Neural crest cell (in vitro differentiated cells): Measurements from ENCODE around the gene JDP2. TPM values are rescaled to one million over a fixed set of nuclear protein-coding genes. Genes with fewer than 3 reads are reported as not detected.

Experiments
- DNase-seq: peaks from one replicate; pipeline ENCODE4 v3.0.0; 2021; ENCODE audit warnings: low read depth, mixed read lengths, low spot score
- H3K27ac Mint-ChIP-seq: one replicate; pipeline ENCODE4 v1.8.0; 2021; ENCODE audit warnings: mild to moderate bottlenecking, mixed read lengths; ENCODE audit not compliant: unreplicated experiment
- H3K27me3 Mint-ChIP-seq: 2 replicates; pipeline ENCODE4 v1.8.0; 2021; ENCODE audit warnings: low read depth, mild to moderate bottlenecking, mixed read lengths
- H3K36me3 Mint-ChIP-seq: 2 replicates; pipeline ENCODE4 v1.8.0; 2021; ENCODE audit warnings: low read depth, mild to moderate bottlenecking, mixed read lengths
- H3K4me1 Mint-ChIP-seq: 2 replicates; pipeline ENCODE4 v1.8.0; 2021; ENCODE audit warnings: mixed read lengths
- H3K4me3 Mint-ChIP-seq: one replicate; pipeline ENCODE4 v1.8.0; 2021; ENCODE audit warnings: mild to moderate bottlenecking, mixed read lengths
- H3K9me3 Mint-ChIP-seq: 2 replicates; pipeline ENCODE4 v1.8.0; 2021; ENCODE audit warnings: mixed read lengths
- total RNA-seq: library from RNA; stranded (reverse); gene quantifications from 2 replicates; pipeline ENCODE4 v1.2.1, GENCODE V29; 2021
- TF ChIP-seq, protein P1 (sequence below): fragments of 200-600 bp; sonication (generic); conservative IDR thresholded peaks from 2 replicates; pipeline ENCODE4 v1.5.0; 2021; ENCODE audit warnings: antibody characterized with exemption, mild to moderate bottlenecking

JDP2 gene
- total RNA-seq, 1 donor from 2014 or later, result 2.6 TPM

DNA sequence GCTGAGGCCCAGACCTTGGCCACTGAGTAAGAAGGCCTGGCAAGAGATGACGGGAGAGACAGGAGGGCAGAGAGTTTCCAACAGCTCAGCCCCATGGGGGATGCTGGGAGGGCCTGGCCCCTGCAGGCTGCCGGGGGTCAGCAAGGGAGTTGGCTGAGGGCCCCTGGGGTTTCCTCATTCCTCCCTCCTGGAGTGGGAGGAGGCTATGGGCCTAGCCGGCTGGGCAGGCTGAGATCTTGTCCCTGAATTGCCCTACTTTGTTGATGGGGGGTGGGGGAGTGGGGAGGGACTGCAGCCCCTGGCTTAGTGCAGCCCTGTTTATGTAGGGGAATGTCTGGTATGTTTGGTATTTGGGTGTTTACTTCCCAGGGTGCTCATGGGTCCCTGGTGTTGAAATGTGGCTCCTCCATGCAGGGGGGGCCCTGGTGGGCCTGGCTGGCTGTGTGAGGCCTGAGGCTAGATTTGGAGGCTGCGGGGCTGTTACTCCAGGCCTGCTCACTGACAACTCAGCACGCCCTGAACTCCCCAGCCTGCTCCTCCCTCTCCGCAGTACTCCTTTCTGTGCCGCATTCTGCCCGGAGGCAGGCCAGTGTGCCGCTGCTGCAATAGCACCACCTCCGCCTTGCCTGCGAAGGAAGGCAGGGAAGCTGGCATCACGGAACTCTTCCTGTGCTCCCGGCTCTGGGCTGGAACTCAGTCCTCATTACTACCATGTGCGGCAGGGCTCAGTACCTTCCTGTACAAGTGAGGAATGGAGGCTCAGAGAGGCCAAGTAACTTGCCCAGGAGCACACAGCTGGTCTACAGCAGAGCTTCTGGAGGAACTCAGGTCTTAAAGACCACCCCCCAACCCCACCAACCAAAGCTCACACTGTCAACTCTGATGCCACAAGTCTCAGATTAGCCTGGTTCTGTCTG, 25.3 kb downstream of the JDP2 start:
- TF ChIP-seq, protein P1, sequence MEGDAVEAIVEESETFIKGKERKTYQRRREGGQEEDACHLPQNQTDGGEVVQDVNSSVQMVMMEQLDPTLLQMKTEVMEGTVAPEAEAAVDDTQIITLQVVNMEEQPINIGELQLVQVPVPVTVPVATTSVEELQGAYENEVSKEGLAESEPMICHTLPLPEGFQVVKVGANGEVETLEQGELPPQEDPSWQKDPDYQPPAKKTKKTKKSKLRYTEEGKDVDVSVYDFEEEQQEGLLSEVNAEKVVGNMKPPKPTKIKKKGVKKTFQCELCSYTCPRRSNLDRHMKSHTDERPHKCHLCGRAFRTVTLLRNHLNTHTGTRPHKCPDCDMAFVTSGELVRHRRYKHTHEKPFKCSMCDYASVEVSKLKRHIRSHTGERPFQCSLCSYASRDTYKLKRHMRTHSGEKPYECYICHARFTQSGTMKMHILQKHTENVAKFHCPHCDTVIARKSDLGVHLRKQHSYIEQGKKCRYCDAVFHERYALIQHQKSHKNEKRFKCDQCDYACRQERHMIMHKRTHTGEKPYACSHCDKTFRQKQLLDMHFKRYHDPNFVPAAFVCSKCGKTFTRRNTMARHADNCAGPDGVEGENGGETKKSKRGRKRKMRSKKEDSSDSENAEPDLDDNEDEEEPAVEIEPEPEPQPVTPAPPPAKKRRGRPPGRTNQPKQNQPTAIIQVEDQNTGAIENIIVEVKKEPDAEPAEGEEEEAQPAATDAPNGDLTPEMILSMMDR, result no peak
- DNase-seq, result peak; percentile 36
- Mint-ChIP-seq H3K36me3 (no peaks in the 10 kb centered on the region), H3K4me1 (peaks cover 55% of the 10 kb centered on the region), H3K27me3 (no peaks in the 10 kb centered on the region), H3K9me3 (no peaks in the 10 kb centered on the region), H3K4me3 (peak overlapping the region; percentile 36), H3K27ac (peak overlapping the region; percentile 96)

DNA sequence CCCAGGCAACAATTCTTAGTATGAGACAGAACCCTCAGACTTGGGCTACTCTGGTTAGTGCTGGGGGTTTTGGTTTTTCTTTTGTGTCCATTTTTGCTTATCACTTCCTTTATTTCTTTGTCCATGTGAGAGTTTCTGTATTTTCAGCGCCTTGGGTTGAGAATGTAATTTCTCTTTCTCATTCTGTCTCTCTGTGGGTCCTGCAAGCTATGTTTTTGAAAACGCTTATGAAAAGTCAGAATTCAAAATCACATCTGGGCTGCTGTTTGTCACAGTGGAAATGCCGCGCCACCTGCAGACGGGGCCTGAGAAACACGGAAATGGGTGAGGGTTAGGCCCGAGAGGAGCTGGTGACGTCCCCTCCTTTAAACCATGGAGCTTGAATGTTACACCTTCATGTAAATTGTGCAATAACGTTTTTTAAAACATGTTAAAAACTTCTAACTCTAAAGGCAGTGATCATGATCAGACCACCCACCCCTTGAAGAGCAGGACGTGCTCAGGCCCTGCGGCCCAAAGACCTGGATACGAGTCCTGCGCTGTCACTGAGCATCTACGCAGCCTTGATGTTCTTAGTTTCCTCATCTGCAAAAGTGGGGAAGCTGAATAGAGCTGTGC, 26.1 kb downstream of the JDP2 start:
- DNase-seq, result no peak
- TF ChIP-seq, protein P1, result no peak
- Mint-ChIP-seq H3K4me3 (no peak overlapping the region), H3K27ac (no peak overlapping the region), H3K4me1 (peaks cover 58% of the 10 kb centered on the region), H3K36me3 (no peaks in the 10 kb centered on the region), H3K27me3 (no peaks in the 10 kb centered on the region), H3K9me3 (no peaks in the 10 kb centered on the region)

DNA sequence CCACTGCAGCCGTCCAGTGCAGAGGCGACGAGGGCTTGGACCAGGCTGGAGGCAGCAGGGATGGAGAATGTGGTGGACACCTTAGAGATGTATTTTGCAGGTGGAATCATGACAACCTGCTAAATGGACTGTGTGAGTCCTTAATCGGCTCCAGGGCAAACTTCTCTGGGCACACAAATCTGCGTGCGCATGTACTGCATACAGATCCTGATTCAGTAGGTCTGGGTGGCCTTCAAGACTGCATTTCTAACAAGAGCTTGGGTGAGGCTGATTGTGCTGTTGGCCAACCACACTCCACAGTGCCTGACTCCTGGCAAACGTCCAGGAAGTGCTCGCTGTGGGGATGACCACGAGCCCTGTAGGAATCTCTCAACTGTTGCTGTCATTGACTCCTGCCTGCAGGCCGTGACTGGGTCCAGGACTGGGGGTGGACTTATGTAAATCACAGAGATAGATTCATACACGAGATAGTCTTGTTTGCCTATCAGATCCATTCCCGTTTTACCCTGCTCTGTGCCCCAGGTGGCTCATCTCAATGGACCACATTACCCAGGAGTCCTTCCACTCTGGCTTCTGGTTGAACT, 27.2 kb downstream of the JDP2 start:
- Mint-ChIP-seq H3K9me3 (no peaks in the 10 kb centered on the region), H3K4me1 (peaks cover 46% of the 10 kb centered on the region)

DNA sequence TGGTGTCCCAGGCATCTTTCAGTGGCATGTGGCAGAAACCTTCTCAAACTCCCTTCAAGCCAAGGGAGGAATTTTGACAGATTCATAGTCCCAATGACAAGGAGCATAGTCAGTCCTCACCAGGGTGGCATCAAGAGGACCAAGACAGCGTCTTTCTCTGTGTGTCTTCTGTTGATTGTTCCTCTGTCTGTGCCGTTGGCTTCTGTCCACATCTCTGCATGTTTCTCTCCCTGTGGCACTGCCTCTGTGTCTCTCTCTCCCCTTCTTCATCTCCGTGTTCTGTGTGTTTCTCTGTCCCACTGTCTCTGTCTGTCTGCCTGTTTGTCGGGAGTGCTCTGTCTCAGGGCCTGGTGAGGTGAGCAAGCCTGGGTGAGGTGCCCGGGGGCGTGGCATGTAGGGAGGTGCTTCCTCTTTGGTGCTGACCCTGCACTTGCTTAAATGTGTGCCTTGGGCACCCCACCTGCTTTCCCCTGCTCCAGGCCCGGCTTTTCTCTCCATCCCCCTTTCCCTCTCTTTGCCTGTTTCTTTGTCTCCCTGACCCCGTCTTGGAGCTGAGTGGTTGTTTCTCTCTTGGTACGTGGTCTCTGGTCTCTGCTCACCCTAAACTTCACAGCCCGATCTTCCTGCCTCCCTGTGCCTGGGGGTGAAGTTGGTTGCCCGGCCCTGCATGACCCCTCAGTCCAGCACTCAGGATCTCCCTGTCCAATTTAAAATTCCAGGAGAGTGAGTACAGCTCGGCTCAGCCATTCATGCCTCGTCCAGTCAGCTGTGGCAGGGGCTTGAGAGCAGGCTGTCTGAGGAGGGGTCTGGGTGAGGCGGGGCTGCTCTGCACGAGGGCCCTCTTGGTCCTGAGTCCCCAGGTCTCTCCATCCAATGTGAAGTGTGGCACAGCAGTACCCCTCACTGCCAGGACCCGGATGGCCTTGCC, 28.5 kb downstream of the JDP2 start:
- no peak for DNase-seq
- TF ChIP-seq, protein P1, result no peak
- H3K27me3 Mint-ChIP-seq, result no peaks in the 10 kb centered on the region
- no peak overlapping the region for H3K4me3 Mint-ChIP-seq
- H3K4me1 Mint-ChIP-seq, result peaks cover 40% of the 10 kb centered on the region
- H3K27ac Mint-ChIP-seq, result peak overlapping the region; percentile 84
- H3K9me3 Mint-ChIP-seq, result no peaks in the 10 kb centered on the region
- H3K36me3 Mint-ChIP-seq, result no peaks in the 10 kb centered on the region

More for the DNA sequence above, 27.2 kb downstream of the JDP2 start:
- no peaks in the 10 kb centered on the region for H3K36me3 Mint-ChIP-seq
- no peaks in the 10 kb centered on the region for H3K27me3 Mint-ChIP-seq
- TF ChIP-seq, protein P1, result no peak
- H3K27ac Mint-ChIP-seq, result no peak overlapping the region
- DNase-seq, result no peak
- no peak overlapping the region for H3K4me3 Mint-ChIP-seq

DNA sequence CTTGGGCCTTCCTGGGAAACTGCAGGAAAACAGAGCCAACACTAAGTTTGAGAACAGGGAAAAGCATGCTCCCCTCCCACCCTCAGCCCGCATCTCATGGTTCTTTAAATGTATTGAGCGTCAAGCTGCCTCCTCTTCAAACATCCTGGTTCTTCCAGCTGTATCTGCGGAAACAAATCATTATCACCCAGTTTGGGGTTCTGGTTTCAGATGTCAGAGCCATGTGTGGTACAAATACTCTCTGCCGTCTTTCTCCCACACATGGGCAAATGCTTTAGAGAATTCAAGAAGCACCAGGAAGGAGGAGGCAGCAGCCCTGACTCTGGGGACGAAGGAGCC, 29.1 kb downstream of the JDP2 start:
- Mint-ChIP-seq H3K27me3 (no peaks in the 10 kb centered on the region), H3K27ac (peak overlapping the region; percentile 84), H3K4me3 (no peak overlapping the region), H3K36me3 (no peaks in the 10 kb centered on the region), H3K4me1 (peaks cover 38% of the 10 kb centered on the region), H3K9me3 (no peaks in the 10 kb centered on the region)
- TF ChIP-seq, protein P1, result no peak
- DNase-seq, result no peak
